D721Med (cell line): ENCODE measurements around the gene COL28A1.

Source experiments
- DNase-seq: peaks from one replicate; pipeline ENCODE4 v3.0.0; 2011; ENCODE audit warnings: low spot score; ENCODE audit not compliant: insufficient read length
- FAIRE-seq: peaks from 2 replicates; lab custom pipeline; 2011; peaks lifted over from hg19 to GRCh38; lab: Jason Lieb, UNC
- TF ChIP-seq, protein P1 (sequence below): IDR thresholded peaks from 2 replicates; pipeline ENCODE4 v1.5.1; 2012; ENCODE audit warnings: mild to moderate bottlenecking, control low read depth; ENCODE audit not compliant: insufficient read depth; ENCODE audit errors: missing control alignments

Gene COL28A1

DNA sequence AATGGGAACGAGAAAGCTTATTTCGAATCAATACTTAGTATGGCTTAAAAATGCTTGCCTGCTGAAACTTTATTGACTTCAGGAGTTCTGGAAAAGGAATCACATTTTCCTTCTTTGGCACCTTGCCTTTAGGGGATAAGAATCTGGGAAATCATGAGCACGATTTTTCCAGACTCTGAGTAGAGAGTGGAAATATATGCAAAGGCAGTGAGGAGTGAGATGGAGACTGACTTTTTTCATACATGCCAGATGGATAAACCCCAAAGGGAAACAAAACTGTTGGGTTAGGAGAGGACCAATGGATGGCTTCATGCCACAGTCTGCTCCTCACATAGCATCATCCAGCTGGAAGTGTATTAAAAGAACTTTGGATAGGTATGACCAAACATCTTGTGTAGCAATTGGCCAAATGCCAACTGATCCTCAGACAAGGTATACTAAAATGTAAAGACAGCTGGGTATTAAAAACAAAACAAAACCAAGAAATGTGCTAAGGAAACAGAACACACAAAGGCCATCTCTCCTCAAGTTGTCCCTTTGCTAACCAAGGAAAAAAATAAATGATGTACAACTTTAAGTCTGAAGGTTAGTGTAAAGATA lies 1.7 kb downstream of the COL28A1 start:
- no peak for DNase-seq
- no peak for FAIRE-seq
- TF ChIP-seq, protein P1, sequence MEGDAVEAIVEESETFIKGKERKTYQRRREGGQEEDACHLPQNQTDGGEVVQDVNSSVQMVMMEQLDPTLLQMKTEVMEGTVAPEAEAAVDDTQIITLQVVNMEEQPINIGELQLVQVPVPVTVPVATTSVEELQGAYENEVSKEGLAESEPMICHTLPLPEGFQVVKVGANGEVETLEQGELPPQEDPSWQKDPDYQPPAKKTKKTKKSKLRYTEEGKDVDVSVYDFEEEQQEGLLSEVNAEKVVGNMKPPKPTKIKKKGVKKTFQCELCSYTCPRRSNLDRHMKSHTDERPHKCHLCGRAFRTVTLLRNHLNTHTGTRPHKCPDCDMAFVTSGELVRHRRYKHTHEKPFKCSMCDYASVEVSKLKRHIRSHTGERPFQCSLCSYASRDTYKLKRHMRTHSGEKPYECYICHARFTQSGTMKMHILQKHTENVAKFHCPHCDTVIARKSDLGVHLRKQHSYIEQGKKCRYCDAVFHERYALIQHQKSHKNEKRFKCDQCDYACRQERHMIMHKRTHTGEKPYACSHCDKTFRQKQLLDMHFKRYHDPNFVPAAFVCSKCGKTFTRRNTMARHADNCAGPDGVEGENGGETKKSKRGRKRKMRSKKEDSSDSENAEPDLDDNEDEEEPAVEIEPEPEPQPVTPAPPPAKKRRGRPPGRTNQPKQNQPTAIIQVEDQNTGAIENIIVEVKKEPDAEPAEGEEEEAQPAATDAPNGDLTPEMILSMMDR: no peak

DNA sequence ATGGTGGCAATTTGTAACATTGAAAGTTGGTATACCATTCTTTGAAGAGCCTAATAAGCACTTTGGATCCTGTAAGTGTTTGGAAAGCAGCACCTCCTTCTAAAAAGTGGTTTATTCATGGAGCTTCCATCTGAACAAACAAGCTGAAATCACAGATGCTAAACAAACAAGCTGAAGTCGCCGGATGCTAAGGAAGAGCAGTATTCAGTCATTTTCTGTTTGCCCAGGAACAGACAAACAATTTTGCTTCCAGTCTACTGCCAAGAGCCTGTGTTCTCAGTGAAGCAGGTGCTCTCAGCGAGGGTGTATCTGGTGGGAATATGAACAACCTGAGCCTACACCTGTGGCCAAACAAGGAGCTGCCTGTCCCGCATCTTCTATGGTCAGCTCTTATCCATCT lies 6.3 kb downstream of the COL28A1 start:
- DNase-seq: no peak
- TF ChIP-seq, protein P1: no peak
- no peak for FAIRE-seq

DNA sequence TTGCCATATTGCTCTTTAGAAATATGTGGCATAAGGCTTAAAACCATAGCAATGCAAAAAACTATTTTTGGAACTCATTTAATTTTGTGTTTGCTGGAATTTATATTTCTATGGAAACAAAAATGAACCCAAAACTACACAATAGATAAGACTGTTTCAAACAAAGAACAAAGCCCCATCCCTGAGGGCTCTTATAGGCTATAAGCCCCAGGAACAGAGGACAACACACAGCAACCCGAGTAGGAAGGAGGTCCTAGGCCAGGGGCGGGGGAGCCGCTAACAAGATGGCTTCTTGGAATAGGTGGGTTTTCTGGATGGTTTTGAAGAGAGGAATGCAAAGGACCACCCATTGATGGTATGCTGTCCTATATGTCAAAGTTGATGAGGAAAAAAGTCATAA lies 8.6 kb downstream of the COL28A1 start:
- DNase-seq (no peak), FAIRE-seq (no peak)
- TF ChIP-seq, protein P1: no peak

DNA sequence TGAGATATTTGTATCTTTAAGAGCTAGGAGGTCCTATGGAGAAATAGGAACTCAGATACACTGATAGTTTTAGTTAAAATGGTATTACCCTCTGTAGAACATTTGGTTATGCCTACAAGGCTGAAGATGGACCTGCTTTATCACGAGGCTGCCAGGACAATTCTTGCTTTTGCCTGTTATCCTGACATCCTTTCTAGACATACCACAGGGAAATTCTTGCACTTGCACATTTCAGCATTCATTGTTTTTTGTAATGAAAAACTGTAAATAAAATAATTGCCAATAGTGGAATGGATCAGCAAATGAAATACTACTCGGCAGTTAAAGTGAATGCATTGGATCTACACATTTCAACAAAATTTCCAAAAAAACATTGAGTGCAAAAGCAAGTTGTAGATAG lies 9.7 kb downstream of the COL28A1 start:
- TF ChIP-seq, protein P1: no peak
- FAIRE-seq: no peak
- DNase-seq: no peak

DNA sequence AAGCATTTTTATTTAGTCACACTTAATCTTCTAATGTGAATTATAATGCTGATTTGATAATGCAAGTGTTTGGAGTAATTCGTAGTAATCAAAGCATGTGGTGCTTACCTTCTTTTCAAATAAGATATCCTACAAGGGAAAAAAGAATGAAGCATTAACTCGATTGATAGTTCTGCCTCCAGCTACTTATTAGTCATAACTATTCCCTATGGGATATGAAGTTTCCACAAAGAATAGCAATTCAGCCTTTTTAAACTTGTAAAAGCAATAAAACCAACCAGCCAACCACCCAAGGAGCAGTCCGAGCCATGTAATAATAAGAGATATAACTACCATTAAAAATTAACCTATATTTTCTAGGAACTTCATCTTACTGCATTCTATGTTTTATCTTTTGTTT lies 11.6 kb downstream of the COL28A1 start:
- no peak for FAIRE-seq
- TF ChIP-seq, protein P1: no peak

DNA sequence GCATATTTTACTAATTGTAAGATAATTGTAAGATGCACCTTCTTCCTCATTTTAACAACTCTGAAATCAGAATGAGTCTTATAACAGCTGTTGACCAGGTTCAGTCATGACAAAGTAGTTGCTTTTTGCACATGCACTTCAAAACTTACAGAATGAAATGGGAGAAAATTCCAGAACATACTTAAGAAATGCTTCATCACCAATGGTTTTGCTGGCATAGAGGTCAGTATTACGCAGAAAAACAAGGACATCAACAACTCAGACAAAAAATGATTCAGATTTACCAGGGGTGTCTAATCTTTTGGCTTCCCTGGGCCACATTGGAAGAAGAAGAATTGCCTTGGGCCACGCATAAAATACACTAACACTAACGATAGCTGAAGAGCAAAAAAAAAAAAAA lies 13.3 kb downstream of the COL28A1 start:
- no peak for DNase-seq
- TF ChIP-seq, protein P1: no peak
- FAIRE-seq: no peak

More for the DNA sequence above, 11.6 kb downstream of the COL28A1 start:
- no peak for DNase-seq

DNA sequence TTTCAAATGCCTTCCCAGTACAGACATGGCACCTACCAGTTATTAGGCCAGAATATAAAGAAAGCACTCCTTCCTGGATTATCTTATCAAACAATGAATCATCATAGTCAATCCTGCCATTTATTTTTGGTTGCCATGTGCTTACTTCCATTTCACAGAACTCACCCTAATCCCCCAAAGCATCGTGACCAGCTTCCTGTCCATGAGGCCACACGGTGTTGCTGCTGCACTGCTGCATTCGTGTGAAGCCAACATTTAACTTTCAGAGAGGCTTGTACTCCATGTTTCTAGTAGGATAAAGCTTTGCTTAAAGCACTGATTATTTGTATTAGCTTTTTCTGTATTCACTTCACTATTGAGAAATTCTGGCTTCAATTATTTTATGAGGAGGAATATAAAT lies 14.4 kb downstream of the COL28A1 start:
- TF ChIP-seq, protein P1: no peak
- FAIRE-seq (no peak), DNase-seq (no peak)
